22Rv1 (cell line): ENCODE results near the gene SAMD4A.

Experiments used
- H3K27ac ChIP-seq: fragments of 450-650 bp; 2 replicates; pipeline ENCODE4 v1.5.1; 2017
- ZFX ChIP-seq: fragments of 450-650 bp; IDR thresholded peaks from 2 replicates; pipeline ENCODE4 v1.6.1; 2017; ENCODE audit warnings: antibody characterized with exemption, borderline replicate concordance
- TF ChIP-seq, protein P1 (sequence below): fragments of 450-650 bp; IDR thresholded peaks from 2 replicates; pipeline ENCODE4 v1.5.1; 2017; ENCODE audit warnings: mild to moderate bottlenecking

The SAMD4A gene

DNA sequence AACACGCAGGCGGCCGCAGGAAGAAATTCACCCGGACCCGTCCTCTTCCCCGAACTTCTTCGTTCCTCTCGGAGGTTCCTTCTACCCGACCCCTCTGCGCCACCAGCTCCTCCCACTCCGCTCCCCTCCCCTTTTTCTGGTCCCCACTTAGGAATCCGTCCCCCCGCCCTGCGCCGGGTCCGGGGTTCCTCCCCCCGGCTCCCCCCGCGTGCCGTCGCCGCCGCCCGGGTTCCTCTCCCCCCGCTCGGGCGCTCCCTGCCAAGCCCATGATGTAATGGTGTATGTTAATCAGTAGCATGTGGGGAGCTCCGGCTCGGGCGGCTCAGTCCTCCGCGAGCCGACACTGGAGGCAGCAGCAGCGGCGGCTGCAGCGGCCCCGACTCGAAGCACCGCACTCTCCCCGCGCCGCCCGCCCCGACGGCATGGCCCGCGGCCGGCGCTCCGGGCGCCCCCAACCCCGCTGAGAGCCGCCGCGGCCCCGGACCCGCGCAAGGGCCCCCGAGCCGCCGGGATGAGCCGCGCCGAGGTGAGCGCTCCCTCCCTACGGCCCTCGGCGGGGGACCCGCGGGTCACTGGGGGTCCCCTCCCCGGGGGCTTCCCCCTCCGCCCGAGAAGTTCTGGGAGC lies 1.0 kb upstream of the SAMD4A start:
- peak overlapping the region; percentile 84 for H3K27ac ChIP-seq
- TF ChIP-seq, protein P1, sequence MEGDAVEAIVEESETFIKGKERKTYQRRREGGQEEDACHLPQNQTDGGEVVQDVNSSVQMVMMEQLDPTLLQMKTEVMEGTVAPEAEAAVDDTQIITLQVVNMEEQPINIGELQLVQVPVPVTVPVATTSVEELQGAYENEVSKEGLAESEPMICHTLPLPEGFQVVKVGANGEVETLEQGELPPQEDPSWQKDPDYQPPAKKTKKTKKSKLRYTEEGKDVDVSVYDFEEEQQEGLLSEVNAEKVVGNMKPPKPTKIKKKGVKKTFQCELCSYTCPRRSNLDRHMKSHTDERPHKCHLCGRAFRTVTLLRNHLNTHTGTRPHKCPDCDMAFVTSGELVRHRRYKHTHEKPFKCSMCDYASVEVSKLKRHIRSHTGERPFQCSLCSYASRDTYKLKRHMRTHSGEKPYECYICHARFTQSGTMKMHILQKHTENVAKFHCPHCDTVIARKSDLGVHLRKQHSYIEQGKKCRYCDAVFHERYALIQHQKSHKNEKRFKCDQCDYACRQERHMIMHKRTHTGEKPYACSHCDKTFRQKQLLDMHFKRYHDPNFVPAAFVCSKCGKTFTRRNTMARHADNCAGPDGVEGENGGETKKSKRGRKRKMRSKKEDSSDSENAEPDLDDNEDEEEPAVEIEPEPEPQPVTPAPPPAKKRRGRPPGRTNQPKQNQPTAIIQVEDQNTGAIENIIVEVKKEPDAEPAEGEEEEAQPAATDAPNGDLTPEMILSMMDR = no peak
- TF ChIP-seq ZFX = no peak

- TF ChIP-seq ZFX = no peak
- TF ChIP-seq, protein P1 = no peak
- peak overlapping the region; percentile 84 for H3K27ac ChIP-seq
Measured at GRCh38 chr14:54567224-54567638, 303 bp downstream of the SAMD4A start.

GRCh38 chr14:54567639-54568561 lies 972 bp downstream of the SAMD4A start:
- H3K27ac ChIP-seq = peak overlapping the region; percentile 84
- TF ChIP-seq, protein P1 = no peak
- no peak for TF ChIP-seq ZFX

- no peak overlapping the region for H3K27ac ChIP-seq
- TF ChIP-seq, protein P1 = no peak
- TF ChIP-seq ZFX = no peak
Measured at GRCh38 chr14:54568821-54569595, 2.1 kb downstream of the SAMD4A start.

DNA sequence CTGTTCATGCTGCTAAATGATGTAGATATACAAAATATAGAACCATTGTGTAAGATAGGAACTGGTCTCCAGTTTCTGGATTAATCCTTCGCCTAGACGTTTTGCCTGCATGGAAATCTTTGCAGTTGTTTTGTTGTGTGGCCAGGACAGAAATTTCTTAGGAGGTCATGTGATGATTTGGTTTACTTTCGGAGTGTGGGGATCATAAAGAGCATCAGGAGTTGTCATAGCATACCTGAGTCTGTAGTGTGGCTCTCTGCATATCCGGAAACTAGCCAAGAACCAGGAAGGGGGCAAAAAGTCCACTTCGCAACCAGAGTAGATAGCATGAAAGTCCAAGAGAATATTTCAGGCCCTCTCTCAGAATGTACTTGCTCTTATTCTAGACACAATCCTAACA lies 3.1 kb downstream of the SAMD4A start:
- TF ChIP-seq, protein P1 = no peak
- no peak for TF ChIP-seq ZFX
- no peak overlapping the region for H3K27ac ChIP-seq

DNA sequence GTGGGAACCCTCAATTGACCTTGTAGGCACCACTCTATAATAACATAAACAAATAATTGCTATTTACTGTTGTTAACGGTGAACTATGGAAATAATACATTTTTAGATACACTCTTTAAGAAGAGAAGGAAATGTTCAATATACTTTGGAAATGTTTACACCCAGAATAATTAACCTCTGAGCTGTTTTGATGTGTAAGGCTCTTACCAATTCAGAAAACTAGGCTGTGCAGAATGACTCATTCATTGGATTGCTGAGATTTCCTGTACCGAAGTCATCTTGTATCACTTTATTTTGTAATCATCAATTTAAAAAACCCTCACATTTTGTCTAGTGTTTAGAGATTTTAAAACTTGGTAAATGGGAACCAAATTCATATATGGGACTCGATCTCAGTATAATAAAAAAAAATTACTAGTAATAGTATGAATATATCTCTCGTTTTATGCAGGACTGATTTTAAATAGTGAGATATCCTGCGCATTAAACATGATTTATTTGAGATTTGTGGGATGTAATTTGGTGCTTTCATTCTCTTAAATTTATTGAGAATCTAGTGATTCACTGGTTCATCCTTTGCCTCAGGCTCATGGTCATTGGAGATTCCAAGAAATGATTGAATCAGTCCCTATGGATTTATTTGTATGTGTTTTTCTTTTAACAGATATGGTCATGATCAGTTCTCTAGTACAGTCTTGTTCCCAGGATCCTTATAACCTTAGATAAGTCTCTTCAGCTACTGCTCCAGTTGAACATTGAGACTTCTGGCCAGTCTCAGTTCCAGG lies 3.9 kb downstream of the SAMD4A start:
- no peak for TF ChIP-seq ZFX
- TF ChIP-seq, protein P1 = no peak
- no peak overlapping the region for H3K27ac ChIP-seq
